ENCODE results near the gene MCF2L2. TPM values are rescaled to one million over a fixed set of nuclear protein-coding genes. Genes with fewer than 3 reads are reported as not detected.

The MCF2L2 gene
- total and polyA plus RNA-seq, 2 donors (not counting 3 experiments of a cell fraction or from before 2014, with no cell fraction given) = 0.15 to 1.1 TPM

GRCh38 chr3:183369117-183369516, 59.3 kb downstream of the MCF2L2 start:
- H3K36me3 ChIP-seq (ENCODE audit: control insufficient read depth in 2 of 2, extremely low read depth in 1 of 2, insufficient read depth in 2 of 2, low read length in 2 of 2) = no peaks in the 10 kb centered on the region
- H3K79me2 ChIP-seq (ENCODE audit: control insufficient read depth, insufficient read depth, low read length) = no peaks in the 10 kb centered on the region
- no peak overlapping the region for H3K27ac ChIP-seq (ENCODE audit: insufficient read depth, low read depth, low read length)
- H3K9me1 ChIP-seq (replicated peaks; ENCODE audit: control insufficient read depth, extremely low read depth, insufficient read depth, low read length) = no peaks in the 10 kb centered on the region
- H4K20me1 ChIP-seq (replicated peaks; ENCODE audit: control insufficient read depth, extremely low read depth, insufficient read depth, low read length) = no peaks in the 10 kb centered on the region
- CTCF ChIA-PET = interaction anchor here (1.5 to 1.8 kb wide), 2 partner anchors 13 to 184 kb away, joined by 3 to 4 read pairs; no protein-coding TSS in a partner anchor
- H3K27me3 ChIP-seq (ENCODE audit: control insufficient read depth in 2 of 2, insufficient read depth in 2 of 2, low read length in 2 of 2) = no peaks in the 10 kb centered on the region
- intact Hi-C loops (cut with micrococcal nuclease) (no loop called here), dilution Hi-C loops (cut with MboI; ENCODE audit: extremely low pct_ligation_motif_present, low sequenced_read_pairs) (no loop called here)
- TF ChIP-seq POLR2AphosphoS5 (IDR thresholded peaks at IDR 0.05; ENCODE audit: insufficient read depth, low read depth, low read length) (no peak), JUN (IDR thresholded peaks at IDR 0.05; ENCODE audit: borderline replicate concordance, insufficient read depth, insufficient read length, low read depth) (no peak), EZH2 (IDR thresholded peaks at IDR 0.05; ENCODE audit: borderline replicate concordance, low read depth, low read length, severe bottlenecking) (no peak), MYC (IDR thresholded peaks at IDR 0.05; ENCODE audit: low read depth, low read length) (no peak), CTCF (IDR thresholded peaks at IDR 0.05; ENCODE audit: extremely low read depth in 1 of 2, insufficient read depth in 1 of 2, low read depth in 1 of 2, low read length in 2 of 2) (no peak), MAX (IDR thresholded peaks at IDR 0.05; ENCODE audit: insufficient read depth, insufficient read length) (no peak), GATA2 (IDR thresholded peaks at IDR 0.05; ENCODE audit: insufficient read depth, insufficient read length, low read depth, low read length) (no peak), POLR2A (IDR thresholded peaks at IDR 0.05; ENCODE audit: low read depth, low read length) (no peak), FOS (IDR thresholded peaks at IDR 0.05; ENCODE audit: borderline replicate concordance, insufficient read depth, low read length) (no peak)
- no peaks in the 10 kb centered on the region for H3K9me3 ChIP-seq (replicated peaks; ENCODE audit: control insufficient read depth, insufficient read depth, low read length)
- H3K9ac ChIP-seq (replicated peaks; ENCODE audit: extremely low read depth, insufficient read depth, low read length) = no peak overlapping the region
- DNase-seq (ENCODE audit: low read depth, low spot score) (no peak), FAIRE-seq (no peak)
- POLR2A ChIA-PET = interaction anchor here (0.6 kb wide), 1 partner anchor 780 kb away, joined by 4 read pairs; no protein-coding TSS in a partner anchor
- H3K4me2 ChIP-seq (ENCODE audit: insufficient read depth, low read length) = no peak overlapping the region
- H3K4me3 ChIP-seq (replicated peaks in 1 of 3; ENCODE audit: insufficient read depth in 1 of 3, low read depth in 1 of 3, low read length in 3 of 3) = no peak overlapping the region
- H3K4me1 ChIP-seq (ENCODE audit: control insufficient read depth, extremely low read depth, insufficient read depth, low read length) = peaks cover 17% of the 10 kb centered on the region
- no TSS peak for BruUV-seq (replicated peaks)
- no peak overlapping the region for H2AFZ ChIP-seq (ENCODE audit: low read depth, low read length)
